NCI-H82 treated with DMSO at 0.1 percent for 48 hours (cell line): ENCODE data around the gene NOP16.

ENCODE experiments used
- DNase-seq: peaks from one replicate; lab custom pipeline; 2025; ENCODE audit not compliant: unreplicated experiment; lab: John Stamatoyannopoulos, UW

Gene NOP16

GRCh38 chr5:176388444-176389134 lies at the start of gene NOP16, which contains the start of gene HIGD2A:
TSS of gene NOP16 (minus strand) at chr5:176388598. CDS start at chr5:176388539, 59 bp downstream.
TSS of gene HIGD2A (plus strand) at chr5:176388751. CDS start at chr5:176388820, 69 bp downstream.
- peak; percentile 94 for DNase-seq

- no peak for DNase-seq
These were observed 48.3 kb upstream of the NOP16 start for GRCh38 chr5:176436656-176437055.

GRCh38 chr5:176432707-176433106 lies 44.3 kb upstream of the NOP16 start:
- DNase-seq, result no peak

- DNase-seq, result no peak
These were observed 41.6 kb upstream of the NOP16 start for GRCh38 chr5:176429972-176430371.

- DNase-seq, result no peak
These were observed 39.6 kb upstream of the NOP16 start for GRCh38 chr5:176427971-176428370.

GRCh38 chr5:176426876-176427275 lies 38.5 kb upstream of the NOP16 start:
- no peak for DNase-seq

- no peak for DNase-seq
These were observed 37.4 kb upstream of the NOP16 start for GRCh38 chr5:176425791-176426190.

GRCh38 chr5:176425138-176425537 lies 36.7 kb upstream of the NOP16 start:
- no peak for DNase-seq

GRCh38 chr5:176424181-176424580 lies 35.8 kb upstream of the NOP16 start:
- no peak for DNase-seq

GRCh38 chr5:176420972-176421544 lies 32.7 kb upstream of the NOP16 start:
- DNase-seq, result no peak

- DNase-seq, result no peak
These were observed 31.7 kb upstream of the NOP16 start for GRCh38 chr5:176420086-176420485.

- no peak for DNase-seq
These were observed 29.9 kb upstream of the NOP16 start for GRCh38 chr5:176418251-176418650.

GRCh38 chr5:176416965-176417364 lies 28.6 kb upstream of the NOP16 start:
- no peak for DNase-seq

GRCh38 chr5:176415952-176416924 lies 27.8 kb upstream of the NOP16 start, which contains the start of gene CLTB:
TSS of gene CLTB (minus strand) at chr5:176416539. CDS start at chr5:176416363, 176 bp downstream.
- peak; percentile 15 for DNase-seq

GRCh38 chr5:176415240-176415951 lies 27.0 kb upstream of the NOP16 start:
- no peak for DNase-seq

- no peak for DNase-seq
These were observed 26.3 kb upstream of the NOP16 start for GRCh38 chr5:176414704-176415103.

GRCh38 chr5:176413709-176414191 lies 25.4 kb upstream of the NOP16 start:
- no peak for DNase-seq

GRCh38 chr5:176413255-176413565 lies 24.8 kb upstream of the NOP16 start:
- no peak for DNase-seq

GRCh38 chr5:176412517-176413254 lies 24.3 kb upstream of the NOP16 start:
- DNase-seq, result peak; percentile 37
